Measurements from ENCODE around the gene NPIPA1. TPM values are rescaled to one million over a fixed set of nuclear protein-coding genes. Genes with fewer than 3 reads are reported as not detected.
A peak's percentile ranks its signal among the peaks of the same experiment; 100 is the strongest.

The NPIPA1 gene
- total and polyA plus RNA-seq, 2 of the 13 experiments (the other 11 are each of a cell fraction or from before 2014, with no cell fraction given) = 75.9 to 183 TPM

GRCh38 chr16:14974656-14975417 lies 37.6 kb downstream of the NPIPA1 start, which contains the start of gene PDXDC1 (continued):
- TF ChIP-seq FOXO4 (CRISPR knock-in tag; conservative IDR thresholded peaks at IDR 0.05) (peak; percentile 89; the same call in 1 of the 2 replicates), MAF1 (CRISPR knock-in tag; IDR thresholded peaks at IDR 0.05; ENCODE audit: borderline replicate concordance) (peak; percentile 89; the same call in 1 of the 2 replicates), HMG20A (CRISPR knock-in tag; IDR thresholded peaks at IDR 0.05; ENCODE audit: borderline replicate concordance) (0 out of 2 replicates have a peak, but pooled peaks have one; percentile 43), FOSL2 (CRISPR knock-in tag; IDR thresholded peaks at IDR 0.05) (peak; percentile 31; the same call in 1 of the 2 replicates), CSRNP2 (CRISPR knock-in tag; conservative IDR thresholded peaks at IDR 0.05; ENCODE audit: low read depth) (0 out of 2 replicates have a peak, but pooled peaks have one; percentile 18), DMTF1 (CRISPR knock-in tag; IDR thresholded peaks at IDR 0.05) (0 out of 2 replicates have a peak, but pooled peaks have one; percentile 25), HOMEZ (CRISPR knock-in tag; IDR thresholded peaks at IDR 0.05; ENCODE audit: low read depth) (0 out of 2 replicates have a peak, but pooled peaks have one; percentile 29), MED8 (CRISPR knock-in tag; IDR thresholded peaks at IDR 0.05; ENCODE audit: insufficient replicate concordance) (peak; percentile 79), ZNF616 (CRISPR knock-in tag; IDR thresholded peaks at IDR 0.05; ENCODE audit: low read depth) (0 out of 2 replicates have a peak, but pooled peaks have one; percentile 79), ZNF816 (CRISPR knock-in tag; IDR thresholded peaks at IDR 0.05; ENCODE audit: borderline replicate concordance) (peak; percentile 77; the same call in 1 of the 2 replicates), E2F2 (CRISPR knock-in tag; IDR thresholded peaks at IDR 0.05; ENCODE audit: borderline replicate concordance) (peak; percentile 88), ZSCAN25 (CRISPR knock-in tag; IDR thresholded peaks at IDR 0.05) (peak; percentile 66; the same call in 1 of the 2 replicates), CCDC6 (CRISPR knock-in tag; IDR thresholded peaks at IDR 0.05) (peak; percentile 65; the same call in 1 of the 2 replicates), ZC3H13 (CRISPR knock-in tag; IDR thresholded peaks at IDR 0.05) (peak; percentile 80; the same call in 1 of the 2 replicates), MNT (IDR thresholded peaks at IDR 0.05) (peak; percentile 36)
